ENCODE results near the gene HPCAL1. TPM values are rescaled to one million over a fixed set of nuclear protein-coding genes. Genes with fewer than 3 reads are reported as not detected.

Gene HPCAL1
- total RNA-seq, 6 experiments from 2014 or later: 23.1 to 68.8 (median 29.1) TPM

- no peaks in the 10 kb centered on the region for H3K27me3 ChIP-seq
- H3K9me3 ChIP-seq: no peaks in the 10 kb centered on the region
- DNase-seq: no peak
- 82% methylated on average over 8 of the region's 8 CpGs for WGBS (ENCODE audit: insufficient coverage, low coverage, low lambda C conversion rate, missing lambda C conversion rate)
- no peak for TF ChIP-seq POLR2A (IDR thresholded peaks at IDR 0.05)
- no peak for TF ChIP-seq CTCF (IDR thresholded peaks at IDR 0.05)
- no peak overlapping the region for H3K27ac ChIP-seq
- no peak for ATAC-seq
- peaks cover 0 to 20% (median 2%) of the 10 kb centered on the region in 4 donors for H3K4me1 ChIP-seq
- no peaks in the 10 kb centered on the region for H3K36me3 ChIP-seq
- no peak overlapping the region for H3K4me3 ChIP-seq
- intact Hi-C loops (cut with DNase I): loop anchor here in 1 of 2 donors (10.0 kb wide), 1 partner anchor 56 kb away; the partner anchor contains the start of gene HPCAL1
Measured at GRCh38 chr2:10360460-10360849, 57.8 kb downstream of the HPCAL1 start.

GRCh38 chr2:10360850-10361588, 58.3 kb downstream of the HPCAL1 start:
- no peak overlapping the region for H3K4me3 ChIP-seq
- intact Hi-C loops (cut with DNase I): loop anchor here in 1 of 2 donors (10.0 kb wide), 1 partner anchor 56 kb away; the partner anchor contains the start of gene HPCAL1
- no peaks in the 10 kb centered on the region for H3K27me3 ChIP-seq
- H3K9me3 ChIP-seq: no peaks in the 10 kb centered on the region
- TF ChIP-seq POLR2A (IDR thresholded peaks at IDR 0.05): no peak
- TF ChIP-seq CTCF (IDR thresholded peaks at IDR 0.05): no peak
- H3K4me1 ChIP-seq: peaks cover 0 to 25% (median 5%) of the 10 kb centered on the region in 4 donors
- WGBS (ENCODE audit: insufficient coverage, low coverage, low lambda C conversion rate, missing lambda C conversion rate): 70% methylated on average over 7 of the region's 16 CpGs
- H3K36me3 ChIP-seq: no peaks in the 10 kb centered on the region
- no peak overlapping the region for H3K27ac ChIP-seq
- no peak for DNase-seq
- no peak for ATAC-seq

GRCh38 chr2:10362096-10362897, 59.6 kb downstream of the HPCAL1 start:
- Histone ChIP-seq H3K36me3 (no peaks in the 10 kb centered on the region), H3K4me3 (no peak overlapping the region), H3K27ac (no peak overlapping the region), H3K4me1 (peaks cover 0 to 32% (median 6%) of the 10 kb centered on the region in 4 donors), H3K9me3 (no peaks in the 10 kb centered on the region), H3K27me3 (no peaks in the 10 kb centered on the region)
- no peak for TF ChIP-seq POLR2A (IDR thresholded peaks at IDR 0.05)
- no peak for TF ChIP-seq CTCF (IDR thresholded peaks at IDR 0.05)
- 38% methylated on average over 4 of the region's 14 CpGs for WGBS (ENCODE audit: insufficient coverage, low coverage, low lambda C conversion rate, missing lambda C conversion rate)
- ATAC-seq: peak in 2 of 4 donors; percentile 9 to 35
- no peak for DNase-seq
- intact Hi-C loops (cut with DNase I): loop anchor here in 1 of 2 donors (10.0 kb wide), 1 partner anchor 57 kb away; the partner anchor contains the start of gene HPCAL1

- 100% methylated on average over 1 of the region's 8 CpGs for WGBS (ENCODE audit: insufficient coverage, low coverage, low lambda C conversion rate, missing lambda C conversion rate)
- H3K27ac ChIP-seq: no peak overlapping the region
- intact Hi-C loops (cut with DNase I): loop anchor here in 1 of 2 donors (10.0 kb wide), 1 partner anchor 58 kb away; the partner anchor contains the start of gene HPCAL1
- H3K4me3 ChIP-seq: no peak overlapping the region
- DNase-seq (no peak), ATAC-seq (no peak)
- H3K36me3 ChIP-seq: no peaks in the 10 kb centered on the region
- TF ChIP-seq CTCF (IDR thresholded peaks at IDR 0.05): no peak
- no peak for TF ChIP-seq POLR2A (IDR thresholded peaks at IDR 0.05)
- no peaks in the 10 kb centered on the region for H3K27me3 ChIP-seq
- no peaks in the 10 kb centered on the region for H3K9me3 ChIP-seq
- peaks cover 0 to 37% (median 9%) of the 10 kb centered on the region in 4 donors for H3K4me1 ChIP-seq
Measured at GRCh38 chr2:10362898-10363454, 60.3 kb downstream of the HPCAL1 start.

Data from right lobe of liver (tissue), 6 donors.